Transverse colon (tissue), 4 donors: ENCODE results near the gene HIVEP1.

ENCODE experiments used
- CTCF ChIP-seq, 5 experiments: fragments of 200-600 bp in 3 of 5; fragments of 450-650 bp in 2 of 5; sonication (generic) in 3 of 5; IDR thresholded peaks; 1 replicate in 2 of 5; 2 replicates in 3 of 5; pipeline ENCODE4 v1.5.1; 2016 to 2017; ENCODE audit warnings: antibody characterized with exemption in 5 of 5, inconsistent platforms in 3 of 5, mild to moderate bottlenecking in 2 of 5, moderate library complexity in 1 of 5
- EP300 ChIP-seq: sonication (generic); formaldehyde crosslinking; IDR thresholded peaks from one replicate; pipeline ENCODE4 v1.6.1; 2017; ENCODE audit warnings: antibody characterized with exemption, low read depth
- POLR2A ChIP-seq: fragments of 450-650 bp; IDR thresholded peaks from one replicate; pipeline ENCODE4 v1.6.1; 2016; ENCODE audit warnings: antibody characterized with exemption, mild to moderate bottlenecking, moderate library complexity
- POLR2AphosphoS5 ChIP-seq, 3 donors: sonication (generic); formaldehyde crosslinking; IDR thresholded peaks; one replicate each; pipeline ENCODE4 v1.6.1; 2016; ENCODE audit warnings: antibody characterized with exemption in 3 of 3

GRCh38 chr6:12178521-12178920 lies 166.4 kb downstream of the HIVEP1 start:
- TF ChIP-seq CTCF (IDR thresholded peaks at IDR 0.05) (no peak), EP300 (no peak), POLR2AphosphoS5 (IDR thresholded peaks at IDR 0.05) (no peak), POLR2A (no peak)
